Upper lobe of right lung (tissue), 1 donor: ENCODE data around the gene MTA2. TPM values are rescaled to one million over a fixed set of nuclear protein-coding genes. Genes with fewer than 3 reads are reported as not detected.
A peak's percentile ranks its signal among the peaks of the same experiment; 100 is the strongest.

Experiments
- ATAC-seq: fragments of 200-7000 bp; cut with Tn5 transposase; one replicate; pipeline ENCODE4 v1.9.1; 2020; ENCODE audit warnings: mild to moderate bottlenecking, moderate library complexity
- DNase-seq: peaks from one replicate; pipeline ENCODE4 v3.0.0-alpha.2; 2020
- H3K27ac ChIP-seq: fragments of 200-600 bp; one replicate; pipeline ENCODE4 v1.8.0; 2022
- H3K27me3 ChIP-seq: fragments of 200-600 bp; one replicate; pipeline ENCODE4 v1.8.0; 2022; ENCODE audit warnings: mild to moderate bottlenecking
- H3K36me3 ChIP-seq: fragments of 200-600 bp; one replicate; pipeline ENCODE4 v1.8.0; 2022
- H3K4me1 ChIP-seq: fragments of 200-600 bp; one replicate; pipeline ENCODE4 v1.8.0; 2022
- H3K4me3 ChIP-seq: fragments of 200-600 bp; one replicate; pipeline ENCODE4 v1.8.0; 2022; ENCODE audit warnings: mild to moderate bottlenecking
- H3K9me3 ChIP-seq: fragments of 200-600 bp; one replicate; pipeline ENCODE4 v1.8.0; 2022
- intact Hi-C: fragments of 100-400 bp; cut with DNase I; formaldehyde crosslinking; loops from one replicate; pipeline ENCODE4 v1.11.0; 2022
- total RNA-seq: library from RNA; stranded (reverse); fragmentation: NEBNext Ultra II Directional; extraction: Animal tissue kit (Norgen Biotek cat#: 25700); gene quantifications from one replicate; pipeline ENCODE4 v1.2.1, GENCODE V29; 2021
- TF ChIP-seq, protein P1 (sequence below): fragments of 200-600 bp; IDR thresholded peaks from one replicate; pipeline ENCODE4 v1.8.0; 2022; ENCODE audit warnings: antibody characterized with exemption
- donor health status: DM: no; HTN: yes; CAD: no; lungs with severe emphysema.

The MTA2 gene
- total RNA-seq, 1 donor from 2014 or later, result 75.0 TPM

DNA sequence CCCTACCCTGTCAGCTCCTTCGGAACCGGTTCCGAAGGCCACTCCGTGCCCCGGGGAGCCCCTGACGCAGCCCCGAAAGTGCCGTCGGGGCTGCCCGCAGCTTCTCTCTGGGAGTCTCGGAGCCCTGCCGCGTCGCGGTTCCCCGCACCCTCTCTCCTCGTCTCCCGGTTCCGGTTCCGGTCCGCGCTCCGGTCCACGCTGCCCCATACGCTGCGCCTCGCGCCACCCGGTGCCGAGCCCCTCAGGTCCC, 618 bp downstream of the MTA2 start:
- Histone ChIP-seq H3K9me3 (no peaks in the 10 kb centered on the region), H3K27me3 (no peaks in the 10 kb centered on the region), H3K4me3 (peak overlapping the region; percentile 100), H3K36me3 (peaks cover 45% of the 10 kb centered on the region), H3K4me1 (peaks cover 25% of the 10 kb centered on the region), H3K27ac (peak overlapping the region; percentile 98)
- DNase-seq, result peak; percentile 86
- TF ChIP-seq, protein P1, sequence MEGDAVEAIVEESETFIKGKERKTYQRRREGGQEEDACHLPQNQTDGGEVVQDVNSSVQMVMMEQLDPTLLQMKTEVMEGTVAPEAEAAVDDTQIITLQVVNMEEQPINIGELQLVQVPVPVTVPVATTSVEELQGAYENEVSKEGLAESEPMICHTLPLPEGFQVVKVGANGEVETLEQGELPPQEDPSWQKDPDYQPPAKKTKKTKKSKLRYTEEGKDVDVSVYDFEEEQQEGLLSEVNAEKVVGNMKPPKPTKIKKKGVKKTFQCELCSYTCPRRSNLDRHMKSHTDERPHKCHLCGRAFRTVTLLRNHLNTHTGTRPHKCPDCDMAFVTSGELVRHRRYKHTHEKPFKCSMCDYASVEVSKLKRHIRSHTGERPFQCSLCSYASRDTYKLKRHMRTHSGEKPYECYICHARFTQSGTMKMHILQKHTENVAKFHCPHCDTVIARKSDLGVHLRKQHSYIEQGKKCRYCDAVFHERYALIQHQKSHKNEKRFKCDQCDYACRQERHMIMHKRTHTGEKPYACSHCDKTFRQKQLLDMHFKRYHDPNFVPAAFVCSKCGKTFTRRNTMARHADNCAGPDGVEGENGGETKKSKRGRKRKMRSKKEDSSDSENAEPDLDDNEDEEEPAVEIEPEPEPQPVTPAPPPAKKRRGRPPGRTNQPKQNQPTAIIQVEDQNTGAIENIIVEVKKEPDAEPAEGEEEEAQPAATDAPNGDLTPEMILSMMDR, result no peak
- ATAC-seq, result peak; percentile 36
- intact Hi-C loops, result no loop called here

DNA sequence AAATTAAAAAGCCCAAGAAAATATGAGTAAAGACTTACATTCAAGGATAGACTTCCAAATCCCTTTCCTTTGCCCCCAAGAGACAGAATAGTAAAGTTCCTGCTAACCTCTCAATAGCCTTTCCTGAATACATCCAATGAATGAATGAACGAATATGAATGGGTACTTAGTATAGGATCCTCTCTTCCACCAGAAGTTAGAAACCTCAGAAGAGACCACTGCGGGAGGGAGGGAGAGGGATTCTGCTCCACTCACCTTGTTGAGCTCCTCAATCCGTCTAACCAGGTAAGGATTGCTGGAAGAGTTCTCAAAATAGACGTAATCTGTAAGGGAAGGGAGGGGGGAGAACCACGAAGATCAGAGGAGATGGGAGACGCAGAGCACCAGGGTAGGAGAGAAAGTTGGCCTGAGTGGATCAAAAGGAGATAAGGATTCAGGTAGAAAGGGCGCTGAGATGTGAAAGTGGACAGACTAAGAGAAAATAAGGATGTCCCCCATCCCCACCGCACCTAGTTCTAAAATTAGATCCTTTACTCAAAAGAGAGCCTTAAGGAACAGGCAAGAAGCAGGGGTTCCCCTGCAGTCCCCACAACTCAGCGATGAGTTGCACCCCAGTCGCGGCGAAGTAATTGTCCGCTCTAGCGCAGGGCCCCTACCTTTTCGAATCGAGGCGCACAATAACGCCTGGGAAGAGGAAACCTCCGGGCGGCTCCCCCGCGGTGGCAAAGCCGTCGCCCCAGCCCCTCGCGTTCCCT, 1.1 kb downstream of the MTA2 start:
- H3K9me3 ChIP-seq, result no peaks in the 10 kb centered on the region
- intact Hi-C loops, result no loop called here
- peaks cover 25% of the 10 kb centered on the region for H3K4me1 ChIP-seq
- no peaks in the 10 kb centered on the region for H3K27me3 ChIP-seq
- ATAC-seq, result no peak
- DNase-seq, result no peak
- peak overlapping the region; percentile 98 for H3K27ac ChIP-seq
- peak overlapping the region; percentile 100 for H3K4me3 ChIP-seq
- peaks cover 45% of the 10 kb centered on the region for H3K36me3 ChIP-seq
- TF ChIP-seq, protein P1, result no peak

DNA sequence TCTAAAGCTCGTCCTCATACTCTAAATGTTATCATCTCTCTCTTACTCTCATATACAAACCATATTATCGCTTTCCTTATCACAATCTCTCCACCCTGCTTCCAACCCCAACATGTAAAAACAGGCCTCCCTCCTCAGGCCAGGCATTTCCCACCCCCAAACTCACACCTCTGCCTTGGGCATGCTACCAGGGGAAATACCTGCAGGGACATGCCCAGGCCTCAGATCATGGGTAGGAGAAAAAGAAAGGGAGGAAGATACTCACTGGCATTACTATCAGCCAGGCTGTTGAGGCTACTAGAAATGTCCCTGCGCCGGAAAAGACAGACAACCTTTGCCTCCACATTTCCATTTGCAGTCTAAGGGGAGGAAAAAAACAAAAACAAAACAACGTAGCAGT, 1.8 kb downstream of the MTA2 start:
- Histone ChIP-seq H3K27ac (peak overlapping the region; percentile 98), H3K27me3 (no peaks in the 10 kb centered on the region), H3K4me1 (peaks cover 25% of the 10 kb centered on the region), H3K36me3 (peaks cover 45% of the 10 kb centered on the region), H3K4me3 (peak overlapping the region; percentile 100), H3K9me3 (no peaks in the 10 kb centered on the region)
- DNase-seq (no peak), ATAC-seq (no peak)
- intact Hi-C loops, result no loop called here
- TF ChIP-seq, protein P1, result no peak

DNA sequence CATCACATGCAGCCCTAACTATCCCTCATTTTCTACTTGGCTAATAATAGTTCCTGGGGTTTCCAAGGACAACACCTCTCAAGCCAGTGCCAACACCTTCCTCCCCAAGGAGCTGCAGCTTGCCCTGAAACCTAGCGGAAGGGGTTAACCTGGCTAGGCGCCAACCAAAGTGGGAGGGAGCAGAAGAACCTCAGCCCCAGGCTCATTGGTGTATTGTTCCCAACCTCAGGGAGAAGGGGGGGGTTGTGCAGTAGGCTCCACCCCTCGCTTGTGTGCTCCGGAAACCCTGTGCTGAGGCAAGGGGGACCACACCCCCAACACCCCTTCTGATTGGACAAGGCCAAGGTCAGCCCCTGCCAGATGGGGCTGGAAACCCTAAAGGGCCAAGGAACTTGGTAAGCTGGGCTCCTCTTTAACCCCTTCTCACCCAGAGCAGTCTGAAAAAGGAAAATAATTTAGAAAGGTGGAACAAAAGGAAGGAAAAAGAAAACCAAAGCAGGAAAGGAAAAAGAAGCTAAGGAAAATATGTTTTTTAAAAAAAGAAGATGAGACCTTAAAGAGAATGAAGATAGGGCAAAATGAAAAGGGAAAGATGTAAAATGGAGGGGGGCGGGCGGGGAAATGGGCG, 2.5 kb downstream of the MTA2 start:
- H3K4me3 ChIP-seq, result peak overlapping the region; percentile 100
- H3K36me3 ChIP-seq, result peaks cover 50% of the 10 kb centered on the region
- H3K9me3 ChIP-seq, result no peaks in the 10 kb centered on the region
- peak overlapping the region; percentile 98 for H3K27ac ChIP-seq
- DNase-seq (peak; percentile 91), ATAC-seq (peak; percentile 78)
- no peaks in the 10 kb centered on the region for H3K27me3 ChIP-seq
- intact Hi-C loops, result no loop called here
- TF ChIP-seq, protein P1, result no peak
- peaks cover 25% of the 10 kb centered on the region for H3K4me1 ChIP-seq

DNA sequence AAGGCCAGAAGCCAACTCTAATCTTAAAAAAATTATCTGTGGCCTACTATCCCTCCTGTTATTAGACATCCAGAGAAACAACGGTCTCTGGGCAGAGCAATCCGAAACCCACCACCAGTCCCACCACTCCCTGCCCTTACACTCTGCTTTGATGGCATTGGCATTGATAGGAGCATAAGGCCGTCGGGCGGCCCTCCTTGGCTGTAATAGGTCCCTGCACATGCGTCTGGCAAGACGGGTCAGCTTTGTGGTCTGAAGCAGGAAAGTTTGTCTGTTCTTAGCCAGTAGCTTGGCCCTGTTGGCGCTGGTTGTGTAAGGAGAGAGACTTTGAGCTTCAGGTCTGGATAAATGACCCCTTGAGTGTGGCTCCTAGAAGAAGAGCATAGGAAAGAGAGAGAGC, 6.5 kb downstream of the MTA2 start:
- no peak overlapping the region for H3K27ac ChIP-seq
- intact Hi-C loops, result no loop called here
- no peaks in the 10 kb centered on the region for H3K27me3 ChIP-seq
- peaks cover 53% of the 10 kb centered on the region for H3K36me3 ChIP-seq
- TF ChIP-seq, protein P1, result no peak
- H3K9me3 ChIP-seq, result no peaks in the 10 kb centered on the region
- no peak for ATAC-seq
- H3K4me1 ChIP-seq, result peaks cover 36% of the 10 kb centered on the region
- H3K4me3 ChIP-seq, result no peak overlapping the region
- DNase-seq, result no peak
